Stimulated activated CD8-positive, alpha-beta memory T cell treated with anti-CD3 and anti-CD28 coated beads, Interleukin-7, amount 100 ng/mL, for 4 hours (primary cell): ENCODE measurements around the gene ATAD1.

Source experiments
- DNase-seq, 2 donors: peaks; one replicate each; pipeline ENCODE4 v3.0.0-alpha.2; 2020; ENCODE audit warnings: low read depth in 2 of 2

ATAD1 gene

DNA sequence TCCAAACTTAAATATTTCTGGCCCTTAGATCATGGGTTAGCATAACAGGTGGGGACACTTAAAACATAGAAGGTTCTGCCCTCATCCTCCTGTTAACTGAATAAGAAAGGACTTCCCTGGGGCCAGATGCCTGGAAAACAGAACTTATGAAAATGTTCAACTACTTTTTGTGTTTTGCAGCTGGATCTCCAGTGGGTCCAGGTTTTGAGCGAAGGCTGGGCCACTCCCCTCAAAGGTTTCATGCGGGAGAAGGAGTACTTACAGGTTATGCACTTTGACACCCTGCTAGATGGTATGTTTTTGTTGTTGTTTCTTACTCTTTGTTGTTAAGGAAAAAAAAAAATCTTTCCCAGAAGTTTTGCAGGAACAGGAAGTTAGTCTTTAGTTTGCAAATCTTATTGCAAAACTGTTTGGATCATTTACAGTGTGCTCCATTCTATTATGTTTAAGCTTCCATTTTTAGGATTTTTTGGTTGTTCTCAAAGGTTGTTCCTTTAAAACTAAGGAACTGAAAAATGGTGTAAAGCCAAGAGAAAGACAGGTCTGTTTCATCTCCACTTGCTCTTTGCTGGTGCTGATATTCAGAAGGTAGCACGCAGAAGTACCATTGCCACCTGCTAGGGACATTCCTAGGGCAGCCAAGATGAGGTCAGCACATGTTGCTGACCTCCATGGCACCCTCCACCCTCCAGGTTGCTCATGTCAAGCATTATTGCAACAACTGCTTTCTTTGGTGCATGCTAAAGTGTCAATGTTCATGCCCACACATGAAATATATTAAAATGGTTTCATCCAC lies 102.3 kb downstream of the ATAD1 start:
- no peak for DNase-seq

DNA sequence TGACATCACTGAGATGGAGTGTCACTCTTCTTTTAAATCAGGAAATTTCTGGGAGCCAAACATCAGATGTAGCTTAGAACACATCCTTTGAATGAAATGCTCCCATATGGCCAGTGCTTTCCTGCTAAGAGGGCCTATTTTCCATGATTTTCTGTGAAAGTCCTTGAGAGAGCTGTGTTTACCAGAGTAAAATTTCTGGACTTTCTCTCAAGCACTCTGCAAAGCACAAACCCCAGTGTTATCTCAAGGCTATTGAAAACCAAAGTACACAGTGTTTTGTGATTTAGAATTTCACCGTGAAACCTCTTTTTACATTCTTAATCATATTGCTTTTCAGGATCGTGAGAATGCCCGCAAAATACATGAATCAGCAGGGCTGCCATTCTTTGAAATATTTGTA lies 104.3 kb downstream of the ATAD1 start:
- DNase-seq = no peak

DNA sequence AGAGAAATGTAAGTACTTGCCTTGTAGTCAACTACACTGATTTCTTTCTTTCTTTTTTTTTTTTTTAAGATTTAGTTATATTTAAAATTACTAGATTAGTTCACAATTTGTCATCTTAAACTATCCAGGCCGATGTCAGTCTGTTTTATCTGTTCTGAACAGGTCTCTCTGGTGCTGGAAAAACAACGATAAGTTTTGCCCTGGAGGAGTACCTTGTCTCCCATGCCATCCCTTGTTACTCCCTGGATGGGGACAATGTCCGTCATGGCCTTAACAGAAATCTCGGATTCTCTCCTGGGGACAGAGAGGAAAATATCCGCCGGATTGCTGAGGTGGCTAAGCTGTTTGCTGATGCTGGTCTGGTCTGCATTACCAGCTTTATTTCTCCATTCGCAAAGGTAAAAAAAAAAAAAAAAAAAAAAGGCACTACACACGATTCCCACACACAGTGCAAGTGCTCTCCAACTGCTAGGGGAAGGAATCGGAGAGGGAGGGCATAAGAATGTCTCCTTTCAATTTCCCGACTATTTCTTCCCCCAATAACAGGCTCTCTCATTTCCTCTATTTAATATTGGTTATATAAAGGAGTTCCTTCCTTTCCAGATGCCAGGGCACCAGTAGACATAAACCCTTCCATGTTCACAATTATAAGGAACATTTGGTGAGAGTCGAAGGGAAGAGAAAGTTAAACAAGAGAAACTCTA lies 105.0 kb downstream of the ATAD1 start:
- DNase-seq = no peak

DNA sequence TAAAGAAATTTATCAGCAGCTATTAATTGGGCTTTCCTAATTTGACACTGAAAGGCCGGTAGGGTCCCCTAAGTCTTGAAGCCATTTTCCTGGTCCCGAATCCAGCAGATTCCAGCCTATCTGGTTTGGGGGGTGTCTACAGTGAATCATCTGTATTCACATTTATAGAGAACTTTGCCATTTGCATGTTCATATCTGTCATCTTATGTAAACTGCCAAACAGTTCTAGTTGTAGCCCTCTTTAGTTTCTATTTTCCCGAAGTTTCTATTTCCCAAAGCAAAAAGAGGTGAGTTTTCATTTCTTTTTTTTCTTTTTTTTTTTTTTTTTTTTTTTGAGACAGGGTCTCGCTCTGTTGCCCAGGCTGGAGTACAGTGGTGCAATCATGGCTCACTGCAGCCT lies 110.8 kb downstream of the ATAD1 start:
- no peak for DNase-seq

DNA sequence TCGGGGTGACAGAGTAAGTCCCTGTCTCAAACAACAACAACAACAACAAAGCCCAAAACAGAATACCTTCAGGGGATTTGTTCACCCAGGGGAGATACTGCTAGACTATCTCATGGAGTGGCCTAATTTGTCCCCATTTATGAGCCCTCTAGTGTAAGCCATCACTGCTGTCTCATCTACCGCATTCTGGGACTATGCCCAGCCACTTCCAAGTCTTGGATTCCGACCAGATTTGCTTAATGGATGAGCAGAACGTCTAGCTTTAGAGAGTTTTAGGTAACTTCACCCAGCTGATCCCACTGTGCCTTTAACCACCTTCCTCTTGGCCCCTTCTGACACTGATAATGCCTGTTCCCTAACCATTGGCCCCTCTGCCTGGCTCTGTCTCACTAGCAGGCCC lies 111.3 kb downstream of the ATAD1 start:
- no peak for DNase-seq

DNA sequence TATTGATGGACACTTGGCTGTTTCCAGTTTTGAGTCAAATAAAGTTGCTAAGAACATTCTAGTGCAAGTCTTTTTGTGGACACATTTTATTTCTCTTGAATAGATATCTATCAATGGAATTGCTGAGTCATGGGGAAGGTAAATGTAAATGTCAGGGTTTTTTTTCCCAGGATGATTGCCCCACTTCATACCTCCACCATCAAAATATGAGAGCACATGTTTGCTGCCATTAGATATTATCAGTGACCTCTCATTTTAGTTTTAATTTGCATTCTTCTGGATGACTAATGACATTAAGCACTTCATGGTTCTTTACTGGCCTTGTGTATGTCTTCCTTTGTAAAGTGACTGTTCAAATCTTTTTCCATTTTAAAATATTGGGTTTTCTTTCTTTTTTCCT lies 112.7 kb downstream of the ATAD1 start:
- DNase-seq = no peak

DNA sequence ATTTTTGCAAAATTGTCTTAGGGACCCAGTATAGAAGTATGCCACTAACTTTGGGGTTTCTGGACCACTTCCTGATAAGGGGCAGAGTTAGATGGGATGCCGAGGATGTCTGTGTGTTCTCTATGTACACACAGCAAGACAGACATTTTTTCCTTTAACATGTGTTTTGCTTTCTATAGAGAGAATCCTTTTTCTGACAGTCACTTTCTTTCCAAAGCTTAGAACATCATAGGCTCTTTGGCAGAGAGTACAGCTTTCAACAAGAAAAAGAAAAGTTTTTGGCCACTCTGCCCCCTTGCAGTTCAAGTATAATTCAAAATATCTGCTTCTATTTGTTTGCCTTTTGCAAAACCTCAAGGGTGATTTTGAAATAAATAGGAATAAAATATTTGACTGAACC lies 114.3 kb downstream of the ATAD1 start:
- no peak for DNase-seq

DNA sequence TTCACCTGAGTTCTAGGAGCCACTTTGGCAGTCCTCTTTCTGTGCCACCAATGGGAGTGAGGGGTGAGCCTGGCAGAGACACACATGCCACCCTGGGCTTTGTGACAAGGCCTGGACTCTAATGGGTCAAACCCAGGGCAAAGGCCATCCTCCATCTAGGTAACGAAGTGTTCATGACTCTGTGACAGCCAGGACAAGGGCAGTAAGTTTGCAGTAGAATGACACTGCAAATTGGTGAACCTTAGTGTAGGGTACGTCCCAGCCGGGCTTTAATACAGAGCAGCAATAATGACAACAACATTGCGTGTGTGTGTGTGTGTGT lies 115.1 kb downstream of the ATAD1 start:
- no peak for DNase-seq

DNA sequence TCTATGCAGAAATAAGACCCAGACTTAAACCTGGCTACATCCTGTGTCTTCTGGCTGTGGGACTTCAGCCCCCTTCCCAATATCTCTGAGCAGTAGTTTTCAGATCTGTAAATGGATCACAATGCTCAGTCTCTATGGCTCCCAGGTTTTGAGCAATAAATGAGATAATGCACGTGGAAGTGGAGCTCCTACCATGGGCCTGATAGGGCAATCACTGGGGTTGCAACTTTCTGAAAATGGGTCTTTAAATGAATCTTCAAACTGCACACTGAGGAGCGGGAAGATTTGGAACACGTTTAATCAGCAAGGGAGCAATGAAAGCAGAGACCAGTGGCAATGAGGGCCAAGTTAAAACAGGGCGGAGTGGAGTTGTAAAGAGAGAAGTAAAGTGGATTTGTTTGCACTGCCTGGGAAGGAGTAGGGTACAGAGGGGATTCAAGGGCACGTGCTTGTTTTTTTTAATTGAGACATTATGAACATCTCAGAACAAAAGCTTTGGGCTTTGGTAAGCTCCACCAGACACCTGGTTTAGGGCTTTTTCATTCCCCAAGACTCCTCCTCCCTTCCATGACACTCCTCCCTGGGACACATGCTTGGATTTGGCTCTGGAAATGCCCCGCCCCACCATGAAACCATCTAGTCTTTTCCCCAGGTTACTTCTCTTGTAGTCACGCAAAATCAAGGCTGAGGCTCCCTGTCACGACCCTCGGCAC lies 115.6 kb downstream of the ATAD1 start:
- no peak for DNase-seq
